Activated CD4-positive, alpha-beta T cell treated with anti-CD3 and anti-CD28 coated beads for 48 hours (primary cell): ENCODE measurements around the gene PPL.
"Not testable (repeated sequence)": the region's sequence is repeated elsewhere in the genome, so short reads cannot be mapped to it uniquely, and the experiment has no call there.

ENCODE experiments used
- DNase-seq: peaks from one replicate; pipeline ENCODE4 v3.0.0-alpha.2; 2020

Gene PPL

DNA sequence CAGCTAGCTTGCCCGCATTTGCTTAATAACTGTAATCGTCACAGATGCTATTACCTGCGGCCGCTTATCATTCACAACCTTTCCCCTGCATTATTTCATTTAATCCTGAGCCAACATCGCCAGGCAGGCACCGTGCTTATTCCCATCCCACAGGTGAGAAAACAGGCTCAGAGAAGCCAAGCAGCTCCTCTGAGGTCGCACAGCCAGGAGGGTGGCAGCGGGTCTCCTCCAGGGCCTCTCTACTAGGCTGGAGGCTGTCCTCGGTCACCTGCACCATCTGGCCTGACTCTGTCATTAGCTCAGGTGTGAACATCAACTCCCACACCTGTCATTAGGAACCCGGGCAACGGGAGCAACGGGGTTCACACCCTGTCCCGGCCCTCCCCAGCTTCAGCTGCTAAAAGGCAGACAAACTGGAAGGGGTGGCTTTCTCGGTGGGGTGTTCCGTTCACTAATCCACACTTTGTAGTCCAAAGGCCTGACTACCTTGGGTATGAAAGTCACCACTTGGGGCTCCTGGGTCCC lies 3.0 kb downstream of the PPL start:
- DNase-seq: no peak

GRCh38 chr16:4933433-4933832 lies 3.5 kb downstream of the PPL start:
- no peak for DNase-seq

DNA sequence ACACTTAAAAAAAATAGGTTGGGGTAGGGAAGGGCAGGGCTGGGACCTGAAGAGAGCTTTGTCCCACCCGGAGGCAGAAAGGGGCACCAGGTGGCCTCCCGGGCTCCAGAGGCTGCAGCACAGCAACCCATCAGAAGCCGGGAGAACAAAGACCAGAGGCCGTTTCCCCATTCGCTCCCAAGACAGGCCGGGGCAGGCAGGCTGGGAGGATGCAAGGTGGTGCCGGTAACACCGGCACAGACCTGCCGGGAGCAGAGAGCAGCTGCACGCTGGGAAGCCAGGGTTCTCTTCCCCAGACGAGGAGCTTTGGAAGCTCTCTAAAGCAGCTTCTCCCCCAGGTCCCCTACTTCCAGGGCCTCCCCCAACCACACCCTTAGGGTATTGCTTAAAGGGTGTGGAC lies 5.6 kb downstream of the PPL start:
- no peak for DNase-seq

DNA sequence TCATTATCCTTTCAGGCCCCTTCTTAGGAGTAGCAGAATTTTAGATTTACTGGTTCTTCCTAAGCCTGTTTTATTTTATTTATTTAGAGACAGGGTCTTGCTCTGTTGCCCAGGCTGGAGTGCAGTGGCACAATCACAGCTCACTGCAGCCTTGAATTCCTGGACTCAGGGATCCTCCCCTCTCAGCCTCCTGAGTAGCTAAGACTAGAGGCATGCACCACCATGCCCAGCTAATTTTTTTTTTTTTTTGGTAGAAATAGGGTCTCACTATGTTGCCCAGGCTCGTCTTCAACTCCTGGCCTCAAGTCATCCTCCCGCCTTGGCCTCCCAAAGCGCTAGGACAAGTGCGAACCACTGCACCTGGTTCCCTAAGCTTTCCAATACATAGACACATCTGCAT lies 7.3 kb downstream of the PPL start:
- not testable (repeated sequence) for DNase-seq

GRCh38 chr16:4928227-4928626 lies 8.7 kb downstream of the PPL start:
- no peak for DNase-seq

DNA sequence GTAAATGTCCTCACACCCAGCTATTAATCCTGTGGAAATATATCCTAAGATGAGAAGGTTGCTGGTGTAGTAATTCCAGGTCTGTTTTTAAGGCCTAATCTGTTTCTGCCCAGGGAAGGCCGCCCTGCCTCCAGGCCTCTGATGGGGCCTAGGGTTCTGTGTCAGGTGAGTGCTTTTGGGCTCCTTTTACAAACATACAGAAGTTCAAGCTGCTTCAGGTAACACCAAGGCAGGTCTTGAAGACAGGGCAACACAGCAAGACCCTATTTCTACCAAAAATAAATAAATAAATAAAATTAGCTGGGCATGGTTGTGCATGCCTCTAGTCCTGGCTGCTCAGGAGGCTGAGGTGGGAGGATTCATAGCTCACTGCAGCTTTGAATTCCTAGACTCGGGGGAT lies 9.3 kb downstream of the PPL start:
- no peak for DNase-seq

DNA sequence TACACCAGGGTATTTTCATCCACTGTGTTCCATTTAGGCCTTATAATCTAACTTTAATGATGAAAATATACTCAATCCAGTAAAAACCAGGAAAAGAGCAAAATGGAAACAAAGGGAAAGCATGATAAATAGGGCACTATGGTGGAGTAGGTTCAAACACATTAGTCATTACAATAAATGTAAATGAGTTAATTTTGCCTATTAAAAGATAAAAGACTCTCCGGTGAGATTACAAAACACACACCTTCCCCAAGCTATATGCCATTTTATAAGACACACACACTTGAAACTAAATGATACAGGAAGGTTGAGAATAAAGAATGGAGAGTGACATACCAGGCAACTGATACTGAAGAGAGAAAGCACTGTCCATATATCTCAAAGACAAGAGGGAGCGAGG lies 10.0 kb downstream of the PPL start:
- DNase-seq: no peak

- DNase-seq: no peak
These were observed 11.2 kb downstream of the PPL start for GRCh38 chr16:4925791-4926190.

- DNase-seq: no peak
These were observed 11.7 kb downstream of the PPL start for GRCh38 chr16:4925293-4925607.

- DNase-seq: no peak
These were observed 12.2 kb downstream of the PPL start for GRCh38 chr16:4924593-4925292.

DNA sequence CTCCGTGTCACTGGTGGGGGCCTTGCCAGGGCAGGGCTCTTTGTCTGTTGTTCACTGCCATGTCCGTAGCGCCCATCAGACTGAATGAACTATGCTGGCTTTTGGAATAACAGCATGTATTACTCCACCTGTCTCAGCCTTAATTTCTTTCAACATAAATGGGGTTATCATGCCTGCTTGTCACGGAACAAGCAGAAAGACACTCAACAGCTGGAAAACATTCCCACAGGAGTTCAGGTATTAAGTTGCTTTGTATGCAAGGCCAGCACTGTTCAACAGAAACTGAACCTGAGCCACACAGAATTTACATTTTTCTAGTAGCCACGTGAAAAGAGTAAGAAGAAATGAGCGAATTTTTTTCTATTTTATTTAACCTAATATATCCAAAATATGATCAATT lies 13.1 kb downstream of the PPL start:
- DNase-seq: no peak

- no peak for DNase-seq
These were observed 14.1 kb downstream of the PPL start for GRCh38 chr16:4922721-4923342.

- no peak for DNase-seq
These were observed 16.1 kb downstream of the PPL start for GRCh38 chr16:4920826-4921225.

GRCh38 chr16:4918781-4919251 lies 18.1 kb downstream of the PPL start:
- DNase-seq: no peak

- no peak for DNase-seq
These were observed 19.8 kb downstream of the PPL start for GRCh38 chr16:4917117-4917516.

- no peak for DNase-seq
These were observed 21.7 kb downstream of the PPL start for GRCh38 chr16:4915226-4915761.

GRCh38 chr16:4914528-4915225 lies 22.3 kb downstream of the PPL start:
- no peak for DNase-seq

DNA sequence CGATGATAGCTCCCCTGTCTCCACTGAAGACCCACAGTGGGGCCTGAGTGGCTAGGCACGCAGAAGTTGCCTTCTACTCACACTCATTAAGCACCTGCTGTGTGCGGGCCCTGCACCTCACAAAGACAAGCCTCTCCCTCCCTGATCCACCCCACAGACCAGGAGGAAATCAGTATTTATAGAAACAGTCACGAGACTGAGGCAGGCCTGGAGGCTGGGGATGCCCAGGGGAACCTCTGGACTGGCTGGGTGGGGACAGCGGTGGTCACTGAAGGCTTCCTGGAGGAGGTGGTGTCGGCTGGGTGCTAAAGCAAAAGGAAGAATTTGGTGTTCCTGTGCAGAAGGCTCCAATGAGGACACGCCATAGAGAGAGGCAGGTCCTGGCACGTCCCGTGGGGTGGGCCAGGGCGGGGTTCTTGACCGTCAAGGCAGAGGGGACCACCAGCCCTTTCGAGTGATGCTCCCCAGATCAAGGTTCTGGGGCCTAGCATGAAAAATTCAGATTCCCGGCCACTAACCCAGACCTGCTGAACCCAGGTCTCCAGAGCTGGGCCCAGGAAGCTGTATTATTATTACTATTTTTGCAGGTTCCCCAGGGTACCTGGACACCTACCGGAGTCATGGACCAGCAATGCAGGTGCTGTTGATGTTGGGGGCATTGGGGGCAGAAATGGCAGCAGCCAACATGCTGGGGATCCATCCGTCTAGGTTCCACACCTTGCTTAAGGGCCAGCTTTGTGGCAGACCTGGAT lies 23.0 kb downstream of the PPL start:
- DNase-seq: no peak

- DNase-seq: no peak
These were observed 23.7 kb downstream of the PPL start for GRCh38 chr16:4913130-4913773.

DNA sequence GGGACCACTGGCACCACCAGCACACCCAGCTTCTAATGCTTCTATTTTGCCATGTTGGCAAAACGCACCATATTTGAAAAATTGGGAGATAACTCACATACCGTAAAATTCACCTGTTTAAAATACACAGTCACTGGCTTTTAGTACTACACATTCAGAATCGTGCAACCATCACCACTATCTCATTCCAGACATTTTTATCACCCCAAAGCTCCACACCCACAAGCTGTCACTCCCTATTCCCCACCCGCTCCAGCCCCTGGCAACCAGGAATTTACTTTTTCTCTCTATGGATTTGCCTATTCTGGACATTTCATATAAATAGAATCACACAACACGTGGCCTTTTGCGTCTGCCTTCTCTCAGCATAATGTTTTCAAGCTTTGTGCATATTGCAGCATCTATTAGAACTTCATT lies 25.0 kb downstream of the PPL start:
- DNase-seq: no peak

DNA sequence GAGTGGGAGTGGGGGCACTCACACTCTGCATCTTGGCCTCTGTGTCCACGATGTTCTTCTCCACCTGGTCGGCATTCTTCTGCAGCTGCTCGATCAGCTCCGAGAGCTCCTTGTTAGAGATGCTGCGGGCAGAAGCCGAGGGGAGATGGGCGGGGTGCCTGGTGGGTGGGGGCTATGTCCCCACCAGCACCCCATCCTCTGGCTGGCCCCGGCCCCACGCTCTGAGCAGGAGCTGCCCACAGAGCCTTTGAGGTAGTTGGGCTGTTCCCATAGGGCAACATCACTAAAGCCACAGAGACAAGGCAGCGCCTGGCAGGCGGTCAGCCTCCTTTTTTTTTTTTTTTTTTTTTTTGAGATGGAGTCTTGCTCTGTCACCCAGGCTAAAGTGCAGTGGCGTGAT lies 26.1 kb downstream of the PPL start:
- DNase-seq: no peak

DNA sequence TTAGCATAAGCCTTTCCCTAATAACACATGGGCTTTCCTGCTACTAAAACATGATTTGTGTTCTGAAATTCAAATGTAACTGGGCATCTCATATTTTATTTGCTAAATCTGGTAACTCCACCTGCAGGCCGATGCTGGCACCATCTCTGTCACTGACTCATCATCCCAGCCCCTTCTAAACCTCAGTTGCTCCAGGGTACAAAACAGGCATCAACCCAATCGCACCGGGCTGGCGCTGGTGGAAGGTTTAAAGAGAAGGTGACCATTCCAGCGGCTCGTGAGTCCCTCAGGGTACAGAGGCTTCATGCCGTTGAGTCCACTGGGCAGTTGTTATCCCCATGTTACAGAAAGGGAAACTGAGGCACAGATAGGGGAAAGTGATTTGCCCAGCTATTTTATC lies 27.1 kb downstream of the PPL start:
- no peak for DNase-seq
